ENCODE results near the gene FBRSL1.

DNA sequence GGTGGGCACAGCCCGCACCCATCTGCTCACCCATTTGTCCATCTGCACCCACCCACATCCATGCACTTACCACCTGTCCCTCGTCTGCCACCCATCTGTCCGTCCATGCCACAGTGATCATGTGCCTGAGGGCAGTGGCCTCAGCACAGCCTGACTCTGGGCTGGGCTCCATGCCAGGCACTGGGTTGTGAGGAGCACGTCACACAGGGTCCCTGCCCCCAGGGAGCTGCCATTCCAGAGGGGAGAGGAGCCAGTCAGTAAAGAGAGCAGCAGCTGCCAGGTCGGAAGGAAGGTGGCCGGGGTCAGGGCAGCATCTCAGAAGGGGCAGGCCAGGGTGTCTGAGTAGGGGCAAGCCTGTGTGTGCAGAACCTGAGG, 43.6 kb downstream of the FBRSL1 start:
- TF ChIP-seq POLR2A (IDR thresholded peaks at IDR 0.05) = no peak
- TF ChIP-seq, protein P1, sequence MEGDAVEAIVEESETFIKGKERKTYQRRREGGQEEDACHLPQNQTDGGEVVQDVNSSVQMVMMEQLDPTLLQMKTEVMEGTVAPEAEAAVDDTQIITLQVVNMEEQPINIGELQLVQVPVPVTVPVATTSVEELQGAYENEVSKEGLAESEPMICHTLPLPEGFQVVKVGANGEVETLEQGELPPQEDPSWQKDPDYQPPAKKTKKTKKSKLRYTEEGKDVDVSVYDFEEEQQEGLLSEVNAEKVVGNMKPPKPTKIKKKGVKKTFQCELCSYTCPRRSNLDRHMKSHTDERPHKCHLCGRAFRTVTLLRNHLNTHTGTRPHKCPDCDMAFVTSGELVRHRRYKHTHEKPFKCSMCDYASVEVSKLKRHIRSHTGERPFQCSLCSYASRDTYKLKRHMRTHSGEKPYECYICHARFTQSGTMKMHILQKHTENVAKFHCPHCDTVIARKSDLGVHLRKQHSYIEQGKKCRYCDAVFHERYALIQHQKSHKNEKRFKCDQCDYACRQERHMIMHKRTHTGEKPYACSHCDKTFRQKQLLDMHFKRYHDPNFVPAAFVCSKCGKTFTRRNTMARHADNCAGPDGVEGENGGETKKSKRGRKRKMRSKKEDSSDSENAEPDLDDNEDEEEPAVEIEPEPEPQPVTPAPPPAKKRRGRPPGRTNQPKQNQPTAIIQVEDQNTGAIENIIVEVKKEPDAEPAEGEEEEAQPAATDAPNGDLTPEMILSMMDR (IDR thresholded peaks at IDR 0.05) = no peak

Data from ovary (tissue), 3 donors.